K562 (cell line): ENCODE results near the gene POR. TPM values are rescaled to one million over a fixed set of nuclear protein-coding genes. Genes with fewer than 3 reads are reported as not detected.

Source experiments
- ATAC-seq: fragments of 200-7000 bp; cut with Tn5 transposase; 3 replicates; pipeline ENCODE4 v1.9.1; 2020; ENCODE audit warnings: moderate library complexity
- BruUV-seq: library from RNA; stranded (reverse); fragments of 400-500 nt; replicated peaks from 2 replicates; lab custom pipeline; 2021; lab: Mats Ljungman, UMichigan
- CTCF ChIA-PET: fragments of 300-600 bp; formaldehyde crosslinking; extraction: SDS; loops from one replicate; lab custom pipeline; 2021; ENCODE audit warnings: low intra/inter-chr PET ratio; lab: Yijun Ruan, JAX
- POLR2A ChIA-PET: fragments of 300-600, 350-650 bp; sonication (Branson Sonifier 250); formaldehyde crosslinking; extraction: SDS; loops from one replicate; lab custom pipeline; 2021; ENCODE audit warnings: antibody characterized with exemption, inconsistent platforms; lab: Yijun Ruan, JAX
- DNase-seq, 4 experiments: peaks; one replicate each; pipeline versions ENCODE4 v3.0.0 to v3.0.0-alpha.2; 2011 to 2018; ENCODE audit warnings: low spot score in 3 of 4, mixed read lengths in 3 of 4; ENCODE audit errors: extremely low read depth in 1 of 4
- FAIRE-seq: peaks from 2 replicates; lab custom pipeline; 2011; peaks lifted over from hg19 to GRCh38; lab: Jason Lieb, UNC
- H2AFZ ChIP-seq: 2 replicates; pipeline ENCODE4 v1.6.0; 2011; ENCODE audit warnings: low read depth, low read length, control low read depth, inconsistent platforms
- H3K27ac ChIP-seq: fragments of 200-600 bp; 3 replicates; pipeline ENCODE4 v1.8.0; 2011; ENCODE audit warnings: low read depth, mild to moderate bottlenecking, control low read depth, inconsistent platforms, low read length, moderate library complexity, mixed read lengths; ENCODE audit errors: extremely low read depth
- H3K27me3 ChIP-seq, 2 experiments: fragments of 300-600 bp in 1 of 2; 2 replicates in 1 of 2; 3 replicates in 1 of 2; pipeline versions ENCODE4 v1.6.0 to v1.8.0; 2011; ENCODE audit warnings: inconsistent platforms in 2 of 2, low read length in 2 of 2, mild to moderate bottlenecking in 1 of 2, mixed read lengths in 1 of 2, moderate library complexity in 1 of 2; ENCODE audit not compliant: control insufficient read depth in 2 of 2, insufficient read depth in 2 of 2
- H3K36me3 ChIP-seq: fragments of 300-600 bp; 3 replicates; pipeline ENCODE4 v1.8.0; 2011; ENCODE audit warnings: mild to moderate bottlenecking, low read length, inconsistent platforms; ENCODE audit not compliant: control insufficient read depth, insufficient read depth
- H3K4me1 ChIP-seq, 2 experiments: fragments of 200-600 bp in 1 of 2; replicated peaks in 1 of 2; 2 replicates in 1 of 2; 3 replicates in 1 of 2; pipeline versions ENCODE4 v1.5.1 to v1.8.0; 2011; ENCODE audit warnings: inconsistent platforms in 2 of 2, low read length in 2 of 2, mild to moderate bottlenecking in 1 of 2, mixed read lengths in 1 of 2, moderate library complexity in 1 of 2; ENCODE audit not compliant: control insufficient read depth in 2 of 2, insufficient read depth in 2 of 2
- H3K4me2 ChIP-seq: 2 replicates; pipeline ENCODE4 v1.6.1; 2011; ENCODE audit warnings: low read length, control low read depth, inconsistent platforms, mixed read lengths; ENCODE audit not compliant: insufficient read depth
- H3K4me3 ChIP-seq: fragments of 200-600 bp; sonication (generic), shearing (Covaris generic); 2 replicates; pipeline ENCODE4 v1.5.1; 2016; ENCODE audit warnings: control low read depth, inconsistent platforms
- H3K79me2 ChIP-seq: fragments of 200-600 bp; 3 replicates; pipeline ENCODE4 v1.8.0; 2011; ENCODE audit warnings: low read length, inconsistent platforms; ENCODE audit not compliant: control insufficient read depth, insufficient read depth
- H3K9ac ChIP-seq, 2 experiments: 2 replicates each; pipeline versions ENCODE4 v1.6.0 to v1.6.1; 2011; ENCODE audit warnings: low read depth in 2 of 2, low read length in 2 of 2, control low read depth in 1 of 2, inconsistent platforms in 1 of 2, mild to moderate bottlenecking in 1 of 2, mixed read lengths in 1 of 2; ENCODE audit not compliant: insufficient read depth in 1 of 2
- H3K9me1 ChIP-seq: one replicate; pipeline ENCODE4 v1.6.0; 2011; ENCODE audit warnings: inconsistent platforms, mild to moderate bottlenecking, low read length, moderate library complexity; ENCODE audit not compliant: control insufficient read depth, insufficient read depth
- H3K9me3 ChIP-seq: replicated peaks from 2 replicates; pipeline ENCODE4 v1.5.1; 2011; ENCODE audit warnings: low read depth, low read length, inconsistent platforms; ENCODE audit not compliant: control insufficient read depth, insufficient read depth
- H4K20me1 ChIP-seq: replicated peaks from 2 replicates; pipeline ENCODE4 v1.6.1; 2011; ENCODE audit warnings: low read length, inconsistent platforms, mixed read lengths; ENCODE audit not compliant: control insufficient read depth, insufficient read depth
- BCOR ChIP-seq: fragments of 450-650 bp; IDR thresholded peaks from 2 replicates; pipeline ENCODE4 v1.6.1; 2016
- BRF1 ChIP-seq: IDR thresholded peaks from 3 replicates; pipeline ENCODE4 v1.6.1; 2011; ENCODE audit warnings: borderline replicate concordance, mild to moderate bottlenecking; ENCODE audit not compliant: insufficient read length; ENCODE audit errors: extremely low read depth
- CEBPB ChIP-seq: fragments of 450-650 bp; IDR thresholded peaks from 2 replicates; pipeline ENCODE4 v1.6.1; 2016; ENCODE audit warnings: missing genetic modification characterization, missing compliant biosample characterization
- FOSL1 ChIP-seq: fragments of 200-800 bp; sonication (Bioruptor generic); conservative IDR thresholded peaks from 2 replicates; pipeline ENCODE4 v1.6.1; 2016; ENCODE audit warnings: missing genetic modification characterization, missing compliant biosample characterization
- FOXK1 ChIP-seq: sonication (generic); formaldehyde crosslinking; IDR thresholded peaks from 2 replicates; pipeline ENCODE4 v1.8.0; 2022; ENCODE audit warnings: missing genetic modification reagents, mild to moderate bottlenecking, borderline replicate concordance
- HDAC1 ChIP-seq, 2 experiments: fragments of 450-650 bp; IDR thresholded peaks; 2 replicates each; pipeline ENCODE4 v1.6.1; 2016 to 2017; ENCODE audit warnings: inconsistent platforms in 1 of 2, mild to moderate bottlenecking in 1 of 2, moderate library complexity in 1 of 2
- JUND ChIP-seq, 2 experiments: IDR thresholded peaks; 2 replicates in 1 of 2; 3 replicates in 1 of 2; pipeline ENCODE4 v1.6.1; 2011; ENCODE audit warnings: borderline replicate concordance in 2 of 2, low read depth in 2 of 2, low read length in 2 of 2, improper control_type of control experiment in 1 of 2, missing biosample characterization in 1 of 2, missing genetic modification characterization in 1 of 2, missing genetic modification reagents in 1 of 2
- NKRF ChIP-seq: fragments of 450-650 bp; IDR thresholded peaks from 2 replicates; pipeline ENCODE4 v1.6.1; 2016; ENCODE audit warnings: borderline replicate concordance
- PBX2 ChIP-seq, 2 experiments: IDR thresholded peaks in 1 of 2; conservative IDR thresholded peaks in 1 of 2; 2 replicates each; pipeline ENCODE4 v1.6.1; 2016; ENCODE audit warnings: low read depth in 2 of 2, mild to moderate bottlenecking in 1 of 2, missing compliant biosample characterization in 1 of 2, missing genetic modification characterization in 1 of 2, moderate library complexity in 1 of 2
- SRSF1 ChIP-seq: fragments of 200-400 bp; formaldehyde crosslinking; IDR thresholded peaks from 2 replicates; pipeline ENCODE4 v1.6.1; 2017; ENCODE audit warnings: mild to moderate bottlenecking, low read depth, low read length, moderate library complexity
- TAL1 ChIP-seq: fragments of 450-650 bp; IDR thresholded peaks from 2 replicates; pipeline ENCODE4 v1.6.1; 2016; ENCODE audit warnings: mild to moderate bottlenecking
- ZC3H8 ChIP-seq: fragments of 450-650 bp; IDR thresholded peaks from 2 replicates; pipeline ENCODE4 v1.6.1; 2017
- ZFP36 ChIP-seq: fragments of 150-350 bp; IDR thresholded peaks from 2 replicates; pipeline ENCODE4 v1.6.1; 2018; ENCODE audit warnings: low read length, low read depth; ENCODE audit not compliant: partially characterized antibody
- ZNF764 ChIP-seq: fragments of 250-450 bp; sonication (Bioruptor Pico); IDR thresholded peaks from 2 replicates; pipeline ENCODE4 v1.4.0; 2020; ENCODE audit warnings: low read depth, mild to moderate bottlenecking, moderate library complexity
- ZNF766 ChIP-seq: fragments of 200-800 bp; sonication (Bioruptor generic); conservative IDR thresholded peaks from 2 replicates; pipeline ENCODE4 v1.6.1; 2016; ENCODE audit warnings: missing genetic modification characterization, missing compliant biosample characterization
- WGBS: fragments of 100-300 bp; shearing (Covaris generic); methylation state at CpG from one replicate; pipeline ENCODE4 v1.1.6; 2016; ENCODE audit warnings: low coverage, mixed read lengths; ENCODE audit not compliant: insufficient coverage; ENCODE audit errors: missing lambda C conversion rate; 5-methylcytosine and 5-hydroxymethylcytosine counted together
- in situ Hi-C: fragments of 300-500 bp; cut with MboI; formaldehyde crosslinking; loops from 4 replicates; pipeline ENCODE4 v1.15.0; 2018; ENCODE audit warnings: inconsistent platforms, mixed read lengths
- intact Hi-C: fragments of 100-400 bp; cut with micrococcal nuclease; formaldehyde crosslinking; loops from 2 replicates; pipeline ENCODE4 v1.14.2; 2022
- polyA plus RNA-seq, 8 experiments: library from polyadenylated mRNA; depleted of rRNA in 4 of 8; stranded (reverse) in 5 of 8; unstranded in 3 of 8; fragments of >200 nt; fragmentation: Nextera tagmentation in 2 of 8; fragmentation: Illumina TruSeq in 1 of 8; extraction: Ambion mirVana in 2 of 8; extraction: Trizol in 1 of 8; gene quantifications; 2 replicates each; pipeline versions ENCODE4 v1.2.1 to v1.2.3, GENCODE V29; 2011 to 2014; ENCODE audit warnings: inconsistent platforms in 1 of 8, missing spikeins in 1 of 8
- total RNA-seq, 7 experiments: library from RNA; depleted of rRNA in 6 of 7; stranded (reverse); fragments of >200 nt in 6 of 7; fragmentation: Illumina TruSeq in 2 of 7; extraction: Trizol in 2 of 7; gene quantifications; 2 replicates each; pipeline versions ENCODE4 v1.2.1 to v1.2.3, GENCODE V29; 2011 to 2021; ENCODE audit warnings: low replicate concordance in 1 of 7

The POR gene
- total and polyA plus RNA-seq, 9 of the 15 experiments (the other 6 are each of a cell fraction or from before 2014, with no cell fraction given), result 4.7 to 142 (median 40.8) TPM

- BruUV-seq, result no TSS peak
- peak; percentile 31 for ATAC-seq
- no peak for TF ChIP-seq TAL1
- no peak for TF ChIP-seq FOSL1 (tag)
- peak; percentile 84 for TF ChIP-seq ZNF766 (CRISPR knock-in tag)
- TF ChIP-seq ZNF764 (CRISPR knock-in tag), result no peak
- no peak for TF ChIP-seq JUND (IDR thresholded peaks at IDR 0.05; ENCODE audit: borderline replicate concordance, low read depth, low read length)
- no peak for TF ChIP-seq JUND (tag; IDR thresholded peaks at IDR 0.05; ENCODE audit: borderline replicate concordance, low read depth, low read length)
- 0 out of 4 replicates have a peak, but pooled peaks of 1 of the 2 experiments have one; percentile 6 for TF ChIP-seq HDAC1 (IDR thresholded peaks at IDR 0.05)
- 0 out of 2 replicates have a peak, but pooled peaks have one; percentile 11 for TF ChIP-seq FOXK1 (CRISPR knock-in tag)
- TF ChIP-seq NKRF, result peak; percentile 30; the same call in 1 of the 2 replicates
- no peak for TF ChIP-seq SRSF1
- TF ChIP-seq BRF1, result no peak
- TF ChIP-seq ZFP36, result no peak
- no peak for TF ChIP-seq ZC3H8
- TF ChIP-seq CEBPB (tag), result peak; percentile 65
- TF ChIP-seq BCOR, result 0 out of 2 replicates have a peak, but pooled peaks have one; percentile 59
- no peak for TF ChIP-seq PBX2 (CRISPR knock-in tag; IDR thresholded peaks at IDR 0.05; ENCODE audit: low read depth)
- TF ChIP-seq PBX2 (tag; conservative IDR thresholded peaks at IDR 0.05; ENCODE audit: low read depth), result 0 out of 2 replicates have a peak, but pooled peaks have one; percentile 16
These were observed 631 bp downstream of the POR start for GRCh38 chr7:75915416-75916156.

More at GRCh38 chr7:75915416-75916156, 631 bp downstream of the POR start:
- Histone ChIP-seq H3K9ac (peak overlapping the region; percentile 87 to 96), H4K20me1 (peaks cover 3% of the 10 kb centered on the region), H3K36me3 (peaks cover 5% of the 10 kb centered on the region; the same call in 2 of the 3 replicates), H3K4me1 (peaks cover 25 to 33% of the 10 kb centered on the region in 2 experiments; a peak in 4 of 5 replicates), H2AFZ (peak overlapping the region; percentile 97), H3K27me3 (no peaks in the 10 kb centered on the region), H3K4me2 (peak overlapping the region; percentile 92), H3K9me1 (peaks cover 6% of the 10 kb centered on the region), H3K4me3 (peak overlapping the region; percentile 97), H3K9me3 (no peaks in the 10 kb centered on the region), H3K79me2 (peaks cover 60% of the 10 kb centered on the region), H3K27ac (peak overlapping the region; percentile 76)
- in situ Hi-C loops (no loop called here), intact Hi-C loops (no loop called here)
- DNase-seq, result peak; percentile 31 to 58 (median 38)
- WGBS, result under 1% methylated on average over 32 of the region's 32 CpGs
- peak; percentile 69 for FAIRE-seq
- ChIA-PET POLR2A (interaction anchor here (0.6 to 2.6 kb wide), 15 partner anchors 10 to 105 kb away, joined by 3 to 48 read pairs (median 6); no protein-coding TSS in a partner anchor), CTCF (no interaction called here)
